GM12892 (cell line): ENCODE data around the gene TUBB4A.

Experiments
- POLR2A ChIP-seq: IDR thresholded peaks from 2 replicates; pipeline ENCODE4 v1.6.1; 2011; ENCODE audit warnings: low read depth, low read length, control low read depth
- TAF1 ChIP-seq: IDR thresholded peaks from 2 replicates; pipeline ENCODE4 v1.6.1; 2011; ENCODE audit warnings: low read depth, mild to moderate bottlenecking, control low read depth, low read length, borderline replicate concordance

DNA sequence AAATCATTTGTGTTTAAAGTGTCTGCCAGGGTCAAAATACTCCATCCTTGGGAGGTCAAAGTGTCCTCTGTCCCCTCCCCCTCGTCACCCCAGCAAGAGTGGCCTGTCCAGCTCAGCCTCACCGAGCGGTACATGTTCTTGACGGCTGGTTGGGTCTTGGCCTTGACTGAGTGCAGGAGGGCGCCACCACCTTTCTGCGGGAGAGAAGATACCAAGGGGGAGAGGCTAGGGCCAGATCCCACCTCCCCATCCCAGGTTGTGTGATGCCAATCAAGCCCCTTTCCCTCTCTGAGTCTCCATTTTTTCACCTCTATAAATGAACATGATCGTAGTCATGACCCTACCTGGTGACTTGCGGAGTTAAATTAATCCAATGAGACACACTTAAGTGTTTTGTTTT lies 31.9 kb downstream of the TUBB4A start:
- TF ChIP-seq TAF1 (no peak), POLR2A (no peak)
